NT2/D1 (cell line): ENCODE measurements around the gene SEC22A.
"Not testable (repeated sequence)": the region's sequence is repeated elsewhere in the genome, so short reads cannot be mapped to it uniquely, and the experiment has no call there.

Source experiments
- SUZ12 ChIP-seq: IDR thresholded peaks from 2 replicates; pipeline ENCODE4 v1.6.1; 2011; ENCODE audit not compliant: insufficient read length, insufficient read depth; ENCODE audit errors: extremely low read depth
- YY1 ChIP-seq: IDR thresholded peaks from 2 replicates; pipeline ENCODE4 v1.6.1; 2011; ENCODE audit not compliant: insufficient read length, insufficient read depth
- ZNF274 ChIP-seq: IDR thresholded peaks from 2 replicates; pipeline ENCODE4 v1.6.1; 2011; ENCODE audit warnings: mild to moderate bottlenecking, low read depth, low read length

- TF ChIP-seq ZNF274, YY1, SUZ12: not testable (repeated sequence)
Observed at GRCh38 chr3:123239186-123239585, 37.4 kb downstream of the SEC22A start.
